Stromal cell of bone marrow (primary cell): ENCODE measurements around the gene ERGIC1.
"Not testable (repeated sequence)": the region's sequence is repeated elsewhere in the genome, so short reads cannot be mapped to it uniquely, and the experiment has no call there.

Source experiments
- DNase-seq: peaks from one replicate; pipeline ENCODE4 v3.0.0-alpha.2; 2012; ENCODE audit warnings: low read depth

The ERGIC1 gene

GRCh38 chr5:172801179-172801671, 32.8 kb upstream of the ERGIC1 start:
- DNase-seq = peak; percentile 86

GRCh38 chr5:172802112-172802511, 31.9 kb upstream of the ERGIC1 start:
- no peak for DNase-seq

GRCh38 chr5:172802567-172803176, 31.4 kb upstream of the ERGIC1 start:
- no peak for DNase-seq

GRCh38 chr5:172805018-172805683, 28.9 kb upstream of the ERGIC1 start:
- no peak for DNase-seq

- no peak for DNase-seq
Observed at GRCh38 chr5:172805736-172806255, 28.3 kb upstream of the ERGIC1 start.

- DNase-seq = peak; percentile 80
Observed at GRCh38 chr5:172806897-172807672, 27.0 kb upstream of the ERGIC1 start.

- no peak for DNase-seq
Observed at GRCh38 chr5:172807766-172808311, 26.2 kb upstream of the ERGIC1 start.

- no peak for DNase-seq
Observed at GRCh38 chr5:172809774-172810173, 24.3 kb upstream of the ERGIC1 start.

GRCh38 chr5:172810996-172811395, 23.1 kb upstream of the ERGIC1 start:
- DNase-seq = not testable (repeated sequence)

GRCh38 chr5:172815631-172816030, 18.4 kb upstream of the ERGIC1 start:
- DNase-seq = no peak

- peak; percentile 67 for DNase-seq
Observed at GRCh38 chr5:172816925-172817562, 17.0 kb upstream of the ERGIC1 start.

- no peak for DNase-seq
Observed at GRCh38 chr5:172817664-172818063, 16.4 kb upstream of the ERGIC1 start.

- no peak for DNase-seq
Observed at GRCh38 chr5:172818081-172818480, 16.0 kb upstream of the ERGIC1 start.

GRCh38 chr5:172819569-172819968, 14.5 kb upstream of the ERGIC1 start:
- DNase-seq = no peak

- DNase-seq = no peak
Observed at GRCh38 chr5:172820046-172820767, 13.8 kb upstream of the ERGIC1 start.

GRCh38 chr5:172821340-172821985, 12.6 kb upstream of the ERGIC1 start:
- no peak for DNase-seq

GRCh38 chr5:172823840-172824362, 10.2 kb upstream of the ERGIC1 start:
- no peak for DNase-seq

- no peak for DNase-seq
Observed at GRCh38 chr5:172825610-172826204, 8.3 kb upstream of the ERGIC1 start.

- no peak for DNase-seq
Observed at GRCh38 chr5:172827841-172828240, 6.2 kb upstream of the ERGIC1 start.

- DNase-seq = peak; percentile 60
Observed at GRCh38 chr5:172828911-172829431, 5.1 kb upstream of the ERGIC1 start.
